Common myeloid progenitor, CD34-positive (primary cell): ENCODE results near the gene FAM72C.
"Not testable (repeated sequence)": the region's sequence is repeated elsewhere in the genome, so short reads cannot be mapped to it uniquely, and the experiment has no call there.

Experiments used
- CTCF ChIA-PET: fragments of 350-600 bp; sonication (Branson Sonifier 250); formaldehyde crosslinking; loops from one replicate; lab custom pipeline; 2021; ENCODE audit warnings: antibody characterized with exemption; lab: Charles Lee
- POLR2A ChIA-PET: fragments of 350-600 bp; sonication (Branson Sonifier 250); formaldehyde crosslinking; loops from one replicate; lab custom pipeline; 2021; ENCODE audit warnings: antibody characterized with exemption; lab: Charles Lee
- DNase-seq, 3 donors: peaks; one replicate each; pipeline versions ENCODE4 v3.0.0 to v3.0.0-alpha.2; 2013
- H3K27ac ChIP-seq, 2 experiments: 1 replicate in 1 of 2; 2 replicates in 1 of 2; pipeline ENCODE4 v1.7.0; 2013; ENCODE audit warnings: inconsistent platforms in 2 of 2, low read length in 2 of 2, mild to moderate bottlenecking in 2 of 2, low read depth in 1 of 2, moderate library complexity in 1 of 2; ENCODE audit not compliant: severe bottlenecking in 2 of 2, insufficient read depth in 1 of 2, poor library complexity in 1 of 2
- H3K27me3 ChIP-seq, 5 experiments: replicated peaks in 2 of 5; 1 replicate in 3 of 5; 2 replicates in 2 of 5; pipeline versions ENCODE4 v1.6.1 to v1.7.0; 2013; ENCODE audit warnings: low read length in 4 of 5, mild to moderate bottlenecking in 2 of 5, moderate library complexity in 2 of 5, inconsistent platforms in 1 of 5; ENCODE audit not compliant: insufficient read depth in 5 of 5, control insufficient read depth in 4 of 5
- H3K36me3 ChIP-seq, 4 experiments: 1 replicate in 2 of 4; 2 replicates in 2 of 4; pipeline versions ENCODE4 v1.6.1 to v1.7.0; 2013; ENCODE audit warnings: low read length in 3 of 4, control low read depth in 1 of 4, mild to moderate bottlenecking in 1 of 4; ENCODE audit not compliant: control insufficient read depth in 4 of 4, insufficient read depth in 4 of 4
- H3K4me1 ChIP-seq, 4 experiments: 1 replicate in 3 of 4; 2 replicates in 1 of 4; pipeline versions ENCODE4 v1.6.1 to v1.7.1; 2013; ENCODE audit warnings: low read length in 3 of 4, mild to moderate bottlenecking in 3 of 4, control low read depth in 1 of 4, inconsistent platforms in 1 of 4, moderate library complexity in 1 of 4; ENCODE audit not compliant: control insufficient read depth in 4 of 4, insufficient read depth in 4 of 4; ENCODE audit errors: control extremely low read depth in 1 of 4
- H3K4me3 ChIP-seq, 7 experiments: 1 replicate in 4 of 7; 2 replicates in 3 of 7; pipeline versions ENCODE4 v1.5.1 to v1.7.0; 2013; ENCODE audit warnings: mild to moderate bottlenecking in 7 of 7, low read length in 6 of 7, moderate library complexity in 6 of 7, inconsistent platforms in 2 of 7, low read depth in 2 of 7, control low read depth in 1 of 7; ENCODE audit not compliant: insufficient read depth in 4 of 7, control insufficient read depth in 1 of 7; ENCODE audit errors: extremely low read depth in 1 of 7
- H3K9me3 ChIP-seq, 5 experiments: 1 replicate in 4 of 5; 2 replicates in 1 of 5; pipeline versions ENCODE4 v1.6.1 to v1.7.1; 2013; ENCODE audit warnings: low read length in 4 of 5, mild to moderate bottlenecking in 2 of 5, inconsistent platforms in 1 of 5, low read depth in 1 of 5, moderate library complexity in 1 of 5; ENCODE audit not compliant: control insufficient read depth in 4 of 5, insufficient read depth in 2 of 5; ENCODE audit errors: control extremely low read depth in 1 of 5
- WGBS: methylation state at CpG from one replicate; pipeline ENCODE4 v1.1.5; 2013; ENCODE audit not compliant: insufficient coverage; 5-methylcytosine and 5-hydroxymethylcytosine counted together

Gene FAM72C

GRCh38 chr1:143939666-143940065 lies 32.1 kb downstream of the FAM72C start:
- POLR2A ChIA-PET, CTCF ChIA-PET: not testable (repeated sequence)
- no CpG with 5 or more reads among the region's 2 CpGs for WGBS

GRCh38 chr1:143938922-143939321 lies 32.9 kb downstream of the FAM72C start:
- H3K27me3 ChIP-seq, H3K4me1 ChIP-seq, H3K4me3 ChIP-seq, H3K9me3 ChIP-seq, CTCF ChIA-PET, H3K36me3 ChIP-seq, H3K27ac ChIP-seq, POLR2A ChIA-PET, DNase-seq: not testable (repeated sequence)
- no CpG with 5 or more reads among the region's 2 CpGs for WGBS

More at GRCh38 chr1:143939666-143940065, 32.1 kb downstream of the FAM72C start:
- H3K4me3 ChIP-seq, DNase-seq, H3K27me3 ChIP-seq, H3K36me3 ChIP-seq, H3K4me1 ChIP-seq, H3K9me3 ChIP-seq, H3K27ac ChIP-seq: not testable (repeated sequence)

- DNase-seq = peak in 2 of 3 donors; percentile 6
- H3K9me3 ChIP-seq, CTCF ChIA-PET: not testable (repeated sequence)
These were observed 35.2 kb downstream of the FAM72C start for GRCh38 chr1:143936457-143937115.

GRCh38 chr1:143919127-143919526 lies 52.7 kb downstream of the FAM72C start:
- DNase-seq, H3K27ac ChIP-seq, H3K4me1 ChIP-seq, H3K27me3 ChIP-seq, CTCF ChIA-PET, POLR2A ChIA-PET, H3K9me3 ChIP-seq, H3K36me3 ChIP-seq, H3K4me3 ChIP-seq: not testable (repeated sequence)
- no CpG with 5 or more reads among the region's 2 CpGs for WGBS

More at GRCh38 chr1:143936457-143937115, 35.2 kb downstream of the FAM72C start:
- H3K4me3 ChIP-seq, POLR2A ChIA-PET, H3K4me1 ChIP-seq, H3K36me3 ChIP-seq, H3K27ac ChIP-seq, H3K27me3 ChIP-seq: not testable (repeated sequence)
- no CpG with 5 or more reads among the region's 8 CpGs for WGBS

GRCh38 chr1:143918552-143918951 lies 53.2 kb downstream of the FAM72C start:
- no CpG with 5 or more reads among the region's 3 CpGs for WGBS
- not testable (repeated sequence) for H3K27me3 ChIP-seq, H3K36me3 ChIP-seq

GRCh38 chr1:143913705-143914104 lies 58.1 kb downstream of the FAM72C start:
- CTCF ChIA-PET, DNase-seq: not testable (repeated sequence)

More at GRCh38 chr1:143918552-143918951, 53.2 kb downstream of the FAM72C start:
- H3K27ac ChIP-seq, POLR2A ChIA-PET, CTCF ChIA-PET, DNase-seq, H3K9me3 ChIP-seq, H3K4me1 ChIP-seq, H3K4me3 ChIP-seq: not testable (repeated sequence)

More at GRCh38 chr1:143913705-143914104, 58.1 kb downstream of the FAM72C start:
- no CpG with 5 or more reads among the region's 7 CpGs for WGBS
- H3K4me3 ChIP-seq, H3K4me1 ChIP-seq, H3K27me3 ChIP-seq, H3K27ac ChIP-seq, POLR2A ChIA-PET, H3K9me3 ChIP-seq, H3K36me3 ChIP-seq: not testable (repeated sequence)
